Karpas-422 (cell line): ENCODE results near the gene NLRC5. TPM values are rescaled to one million over a fixed set of nuclear protein-coding genes. Genes with fewer than 3 reads are reported as not detected.

Experiments used
- DNase-seq: peaks from one replicate; pipeline ENCODE4 v3.0.0-alpha.2; 2015
- H2AFZ ChIP-seq: fragments of 200-600 bp; sonication (generic); 2 replicates; pipeline ENCODE4 v1.6.1; 2014; ENCODE audit warnings: antibody characterized with exemption, low read length, mixed read lengths
- H3K27ac ChIP-seq: fragments of 200-600 bp; sonication (generic); 2 replicates; pipeline ENCODE4 v1.5.1; 2014; ENCODE audit warnings: mild to moderate bottlenecking, low read length, moderate library complexity
- H3K27me3 ChIP-seq: fragments of 200-600 bp; sonication (generic); 2 replicates; pipeline ENCODE4 v1.6.1; 2014; ENCODE audit warnings: low read length, mixed read lengths
- H3K36me3 ChIP-seq: fragments of 200-600 bp; sonication (generic); 2 replicates; pipeline ENCODE4 v1.6.1; 2014; ENCODE audit warnings: low read length, mixed read lengths; ENCODE audit not compliant: insufficient read depth
- H3K4me1 ChIP-seq: fragments of 200-600 bp; sonication (generic); 2 replicates; pipeline ENCODE4 v1.6.1; 2014; ENCODE audit warnings: mild to moderate bottlenecking, low read length, mixed read lengths
- H3K4me2 ChIP-seq: fragments of 200-600 bp; sonication (generic); 2 replicates; pipeline ENCODE4 v1.6.1; 2014; ENCODE audit warnings: low read length, low read depth, mild to moderate bottlenecking; ENCODE audit not compliant: poor library complexity, severe bottlenecking
- H3K4me3 ChIP-seq: fragments of 200-600 bp; sonication (generic); 2 replicates; pipeline ENCODE4 v1.5.1; 2014; ENCODE audit warnings: mild to moderate bottlenecking, antibody characterized with exemption, low read length, mixed read lengths
- H3K79me2 ChIP-seq: fragments of 200-600 bp; sonication (generic); 2 replicates; pipeline ENCODE4 v1.6.1; 2014; ENCODE audit warnings: mild to moderate bottlenecking, low read length, mixed read lengths
- H3K9ac ChIP-seq: fragments of 200-600 bp; sonication (generic); 2 replicates; pipeline ENCODE4 v1.6.0; 2014; ENCODE audit warnings: low read length
- H3K9me2 ChIP-seq: fragments of 200-600 bp; sonication (generic), shearing (Covaris generic); replicated peaks from 2 replicates; pipeline ENCODE4 v1.6.0; 2014; ENCODE audit warnings: mild to moderate bottlenecking, low read length, moderate library complexity; ENCODE audit not compliant: insufficient read depth
- H3K9me3 ChIP-seq: fragments of 300-700, 200-600 bp; sonication (generic); 2 replicates; pipeline ENCODE4 v1.6.1; 2014; ENCODE audit warnings: low read length, mixed read lengths
- H4K20me1 ChIP-seq: fragments of 200-600 bp; sonication (generic); 2 replicates; pipeline ENCODE4 v1.6.1; 2014; ENCODE audit warnings: mild to moderate bottlenecking, antibody characterized with exemption, low read length, low read depth; ENCODE audit not compliant: insufficient read depth
- total RNA-seq: library from RNA; depleted of rRNA; stranded (reverse); fragments of >200 nt; shearing (Covaris generic); gene quantifications from 2 replicates; pipeline ENCODE4 v1.2.3, GENCODE V29; 2014; ENCODE audit warnings: low replicate concordance

Gene NLRC5
- total RNA-seq, 1 experiment from 2014 or later, result 116 TPM

- Histone ChIP-seq H2AFZ (no peak overlapping the region), H3K9ac (peak overlapping the region; percentile 91), H4K20me1 (no peaks in the 10 kb centered on the region), H3K27ac (peak overlapping the region; percentile 99), H3K4me3 (no peak overlapping the region), H3K4me1 (peaks cover 86% of the 10 kb centered on the region), H3K4me2 (no peak overlapping the region), H3K9me3 (no peaks in the 10 kb centered on the region), H3K79me2 (peaks cover 2% of the 10 kb centered on the region), H3K9me2 (no peaks in the 10 kb centered on the region), H3K27me3 (no peaks in the 10 kb centered on the region), H3K36me3 (no peaks in the 10 kb centered on the region; the same call in 1 of the 2 replicates)
- no peak for DNase-seq
Observed at GRCh38 chr16:57038166-57038565, 48.8 kb downstream of the NLRC5 start.

GRCh38 chr16:57039148-57039812, 49.9 kb downstream of the NLRC5 start:
- peak overlapping the region; percentile 91 for H3K9ac ChIP-seq
- peak overlapping the region; percentile 62 for H3K4me3 ChIP-seq
- peaks cover 86% of the 10 kb centered on the region for H3K4me1 ChIP-seq
- H3K27me3 ChIP-seq, result no peaks in the 10 kb centered on the region
- no peak overlapping the region for H2AFZ ChIP-seq
- DNase-seq, result peak; percentile 91
- no peaks in the 10 kb centered on the region for H4K20me1 ChIP-seq
- H3K4me2 ChIP-seq, result peak overlapping the region; percentile 93
- H3K27ac ChIP-seq, result peak overlapping the region; percentile 99
- peaks cover 7% of the 10 kb centered on the region for H3K79me2 ChIP-seq
- H3K9me2 ChIP-seq, result no peaks in the 10 kb centered on the region
- H3K36me3 ChIP-seq, result no peaks in the 10 kb centered on the region; the same call in 1 of the 2 replicates
- H3K9me3 ChIP-seq, result no peaks in the 10 kb centered on the region

GRCh38 chr16:57041182-57042156, 52.1 kb downstream of the NLRC5 start:
- Histone ChIP-seq H3K9me3 (no peaks in the 10 kb centered on the region), H3K9ac (peak overlapping the region; percentile 91), H3K4me2 (peak overlapping the region; percentile 93), H3K36me3 (peaks cover 2% of the 10 kb centered on the region; the same call in 1 of the 2 replicates), H3K9me2 (no peaks in the 10 kb centered on the region), H3K4me1 (peaks cover 97% of the 10 kb centered on the region), H2AFZ (no peak overlapping the region), H3K27me3 (no peaks in the 10 kb centered on the region), H3K79me2 (peaks cover 7% of the 10 kb centered on the region), H3K27ac (peak overlapping the region; percentile 99), H3K4me3 (peak overlapping the region; percentile 62), H4K20me1 (no peaks in the 10 kb centered on the region)
- peak; percentile 89 for DNase-seq

- Histone ChIP-seq H3K4me3 (peak overlapping the region; percentile 62), H3K9me2 (no peaks in the 10 kb centered on the region), H3K4me2 (peak overlapping the region; percentile 93), H3K27me3 (no peaks in the 10 kb centered on the region), H3K27ac (peak overlapping the region; percentile 99), H3K36me3 (peaks cover 2% of the 10 kb centered on the region; the same call in 1 of the 2 replicates), H2AFZ (no peak overlapping the region), H4K20me1 (no peaks in the 10 kb centered on the region), H3K79me2 (peaks cover 7% of the 10 kb centered on the region), H3K4me1 (peaks cover 88% of the 10 kb centered on the region), H3K9ac (peak overlapping the region; percentile 91), H3K9me3 (no peaks in the 10 kb centered on the region)
- peak; percentile 96 for DNase-seq
Observed at GRCh38 chr16:57042157-57043111, 53.1 kb downstream of the NLRC5 start.

GRCh38 chr16:57043248-57043647, 53.9 kb downstream of the NLRC5 start:
- H3K27ac ChIP-seq, result peak overlapping the region; percentile 99
- H3K9ac ChIP-seq, result peak overlapping the region; percentile 91
- H4K20me1 ChIP-seq, result no peaks in the 10 kb centered on the region
- H3K36me3 ChIP-seq, result peaks cover 8% of the 10 kb centered on the region; the same call in 1 of the 2 replicates
- peaks cover 80% of the 10 kb centered on the region for H3K4me1 ChIP-seq
- no peaks in the 10 kb centered on the region for H3K9me3 ChIP-seq
- no peaks in the 10 kb centered on the region for H3K9me2 ChIP-seq
- H3K27me3 ChIP-seq, result no peaks in the 10 kb centered on the region
- no peak for DNase-seq
- H3K4me2 ChIP-seq, result peak overlapping the region; percentile 93
- H2AFZ ChIP-seq, result no peak overlapping the region
- peak overlapping the region; percentile 62 for H3K4me3 ChIP-seq
- H3K79me2 ChIP-seq, result peaks cover 7% of the 10 kb centered on the region

GRCh38 chr16:57044931-57045693, 55.8 kb downstream of the NLRC5 start:
- Histone ChIP-seq H3K27ac (peak overlapping the region; percentile 99), H4K20me1 (no peaks in the 10 kb centered on the region), H3K9me3 (no peaks in the 10 kb centered on the region), H2AFZ (no peak overlapping the region), H3K36me3 (peaks cover 16% of the 10 kb centered on the region; the same call in 1 of the 2 replicates), H3K4me1 (peaks cover 61% of the 10 kb centered on the region), H3K79me2 (peaks cover 7% of the 10 kb centered on the region), H3K4me3 (no peak overlapping the region; the same call in 1 of the 2 replicates), H3K27me3 (no peaks in the 10 kb centered on the region), H3K4me2 (peak overlapping the region; percentile 37), H3K9ac (peak overlapping the region; percentile 58), H3K9me2 (no peaks in the 10 kb centered on the region)
- peak; percentile 55 for DNase-seq
